Fibroblast of the aortic adventitia (primary cell): Measurements from ENCODE around the gene NOXO1. TPM values are rescaled to one million over a fixed set of nuclear protein-coding genes. Genes with fewer than 3 reads are reported as not detected.

Source experiments
- DNase-seq: peaks from one replicate; pipeline ENCODE4 v3.0.0-alpha.2; 2010; ENCODE audit warnings: low read depth
- H3K4me3 ChIP-seq: 2 replicates; pipeline ENCODE4 v1.5.1; 2011; ENCODE audit warnings: low read depth, mild to moderate bottlenecking, control low read depth, low read length, moderate library complexity
- CTCF ChIP-seq: IDR thresholded peaks from 2 replicates; pipeline ENCODE4 v1.5.1; 2011; ENCODE audit warnings: mild to moderate bottlenecking, low read length, control low read depth, inconsistent platforms; ENCODE audit not compliant: insufficient read depth
- total RNA-seq: library from RNA; depleted of rRNA; stranded (reverse); fragments of >200 nt; gene quantifications from 2 replicates; pipeline ENCODE4 v1.2.3, GENCODE V29; 2012; ENCODE audit warnings: low replicate concordance

NOXO1 gene
- total RNA-seq, 1 donor = not detected

GRCh38 chr16:2026461-2027023 lies 45.3 kb upstream of the NOXO1 start, which contains the start of gene NHERF2:
Gene NHERF2, plus strand, starts transcription at chr16:2026902. Its CDS starts 104 bp downstream, at chr16:2027006.
- no peak for DNase-seq
- no peak for TF ChIP-seq CTCF

GRCh38 chr16:2025878-2026460 lies 44.7 kb upstream of the NOXO1 start:
- no peak for DNase-seq
- H3K4me3 ChIP-seq = no peak overlapping the region
- TF ChIP-seq CTCF = no peak

More at GRCh38 chr16:2026461-2027023, 45.3 kb upstream of the NOXO1 start, which contains the start of gene NHERF2:
- peak within 1 kb of the TSS; percentile 67 for H3K4me3 ChIP-seq

- no peak for DNase-seq
- no peak overlapping the region for H3K4me3 ChIP-seq
- no peak for TF ChIP-seq CTCF
Measured at GRCh38 chr16:2025251-2025650, 44.0 kb upstream of the NOXO1 start.

- TF ChIP-seq CTCF = no peak
- no peak for DNase-seq
- no peak overlapping the region for H3K4me3 ChIP-seq
Measured at GRCh38 chr16:2024032-2024420, 42.8 kb upstream of the NOXO1 start.

- TF ChIP-seq CTCF = peak; percentile 92
- DNase-seq = peak; percentile 85
- peak overlapping the region; percentile 45 for H3K4me3 ChIP-seq
Measured at GRCh38 chr16:2023092-2024031, 42.1 kb upstream of the NOXO1 start.

- TF ChIP-seq CTCF = no peak
- no peak for DNase-seq
- peak overlapping the region; percentile 45 for H3K4me3 ChIP-seq
Measured at GRCh38 chr16:2022723-2023091, 41.4 kb upstream of the NOXO1 start.
